GM12878 (cell line): Measurements from ENCODE around the gene OSBPL3. TPM values are rescaled to one million over a fixed set of nuclear protein-coding genes. Genes with fewer than 3 reads are reported as not detected.

Source experiments
- ATF2 ChIP-seq: IDR thresholded peaks from 2 replicates; pipeline ENCODE4 v1.6.1; 2012; ENCODE audit warnings: low read length, inconsistent platforms
- BACH1 ChIP-seq: fragments of 450-650 bp; IDR thresholded peaks from 2 replicates; pipeline ENCODE4 v1.6.1; 2017; ENCODE audit warnings: mild to moderate bottlenecking, borderline replicate concordance
- BCL3 ChIP-seq: IDR thresholded peaks from 2 replicates; pipeline ENCODE4 v1.6.1; 2011; ENCODE audit warnings: borderline replicate concordance, low read depth, mild to moderate bottlenecking, moderate library complexity, low read length; ENCODE audit not compliant: insufficient read depth, poor library complexity, severe bottlenecking
- CEBPB ChIP-seq, 2 experiments: fragments of 150-350 bp in 1 of 2; IDR thresholded peaks; 2 replicates each; pipeline ENCODE4 v1.6.1; 2012 to 2014; ENCODE audit warnings: low read depth in 2 of 2, low read length in 2 of 2, borderline replicate concordance in 1 of 2, inconsistent platforms in 1 of 2
- CUX1 ChIP-seq: IDR thresholded peaks from 2 replicates; pipeline ENCODE4 v1.6.1; 2012; ENCODE audit warnings: improper control_type of control experiment, low read depth, low read length; ENCODE audit not compliant: insufficient replicate concordance
- ESRRA ChIP-seq: IDR thresholded peaks from 2 replicates; pipeline ENCODE4 v1.6.1; 2012; ENCODE audit warnings: mild to moderate bottlenecking, low read length, improper control_type of control experiment
- IRF3 ChIP-seq: fragments of 450-650 bp; IDR thresholded peaks from 2 replicates; pipeline ENCODE4 v1.6.1; 2014; ENCODE audit warnings: mild to moderate bottlenecking
- MTA3 ChIP-seq: IDR thresholded peaks from 2 replicates; pipeline ENCODE4 v1.6.1; 2012; ENCODE audit warnings: low read length, inconsistent platforms, borderline replicate concordance
- SMAD1 ChIP-seq: fragments of 450-650 bp; IDR thresholded peaks from 2 replicates; pipeline ENCODE4 v1.6.1; 2018; ENCODE audit warnings: mild to moderate bottlenecking, low read depth; ENCODE audit not compliant: partially characterized antibody
- ZSCAN29 ChIP-seq: fragments of 450-650 bp; IDR thresholded peaks from 2 replicates; pipeline ENCODE4 v1.6.1; 2017; ENCODE audit warnings: mild to moderate bottlenecking, moderate library complexity
- polyA plus RNA-seq, 11 experiments: library from polyadenylated mRNA; depleted of rRNA in 4 of 11; unstranded in 6 of 11; stranded (reverse) in 5 of 11; fragments of >200 nt; fragmentation: Nextera tagmentation in 4 of 11; fragmentation: Illumina TruSeq in 1 of 11; extraction: Ambion mirVana in 4 of 11; extraction: Trizol in 1 of 11; gene quantifications; 1 replicate in 1 of 11; 2 replicates in 10 of 11; pipeline versions ENCODE4 v1.2.1 to v1.2.3, GENCODE V29; 2011 to 2016; ENCODE audit warnings: inconsistent platforms in 2 of 11, missing spikeins in 2 of 11, low read depth in 1 of 11
- total RNA-seq, 4 experiments: library from RNA; depleted of rRNA in 3 of 4; stranded (reverse); fragments of >200 nt in 3 of 4; fragmentation: Illumina TruSeq in 1 of 4; extraction: Trizol in 1 of 4; gene quantifications; 2 replicates each; pipeline versions ENCODE4 v1.2.1 to v1.2.3, GENCODE V29; 2013 to 2021

The OSBPL3 gene
- total and polyA plus RNA-seq, 10 of the 15 experiments (the other 5 are each of a cell fraction or from before 2014, with no cell fraction given) = 6.1 to 46.6 (median 27.0) TPM

- TF ChIP-seq CUX1 (no peak), SMAD1 (no peak), MTA3 (no peak), BACH1 (no peak), ESRRA (no peak), CEBPB (IDR thresholded peaks at IDR 0.05; ENCODE audit: borderline replicate concordance in 1 of 2, low read depth in 2 of 2, low read length in 2 of 2) (no peak), ATF2 (no peak), IRF3 (no peak), BCL3 (no peak), ZSCAN29 (no peak)
Observed at GRCh38 chr7:24801883-24802282, 178.1 kb downstream of the OSBPL3 start (continued).
